Measurements from ENCODE around the gene GPA33. TPM values are rescaled to one million over a fixed set of nuclear protein-coding genes. Genes with fewer than 3 reads are reported as not detected.

Gene GPA33
- total RNA-seq, 4 donors from 2014 or later: not detected

- Histone ChIP-seq H3K9me3 (no peaks in the 10 kb centered on the region), H3K4me3 (no peak overlapping the region), H3K4me1 (peaks cover 0 to 6% (median 0%) of the 10 kb centered on the region in 4 donors), H3K27ac (no peak overlapping the region), H3K27me3 (no peaks in the 10 kb centered on the region), H3K36me3 (no peaks in the 10 kb centered on the region)
- no peak for DNase-seq (ENCODE audit: low spot score in 2 of 2)
- 79 to 80% methylated on average over 3 of the region's 3 CpGs for WGBS, 2 donors
- TF ChIP-seq EP300 (IDR thresholded peaks at IDR 0.05) (no peak), POLR2A (IDR thresholded peaks at IDR 0.05) (no peak), CTCF (IDR thresholded peaks at IDR 0.05) (no peak)
Observed at GRCh38 chr1:167067904-167068303, 22.3 kb downstream of the GPA33 start.

- Histone ChIP-seq H3K4me1 (peaks cover 0 to 6% (median 0%) of the 10 kb centered on the region in 4 donors), H3K27ac (no peak overlapping the region), H3K36me3 (no peaks in the 10 kb centered on the region), H3K27me3 (no peaks in the 10 kb centered on the region), H3K4me3 (peak overlapping the region in 1 of 4 donors; percentile 33), H3K9me3 (no peaks in the 10 kb centered on the region)
- TF ChIP-seq POLR2A (IDR thresholded peaks at IDR 0.05) (no peak), CTCF (IDR thresholded peaks at IDR 0.05) (peak; percentile 89 to 95 (median 92)), EP300 (IDR thresholded peaks at IDR 0.05) (no peak)
- DNase-seq (ENCODE audit: low spot score in 2 of 2): peak; percentile 30 to 69
- 6% methylated on average over 31 of the region's 31 CpGs for WGBS, 2 donors
Observed at GRCh38 chr1:167066333-167067122, 23.6 kb downstream of the GPA33 start.

GRCh38 chr1:167065471-167065870, 24.7 kb downstream of the GPA33 start:
- WGBS, 2 donors: 85 to 95% methylated on average over 4 to 8 of the region's 8 CpGs
- no peak for DNase-seq (ENCODE audit: low spot score in 2 of 2)
- TF ChIP-seq EP300 (IDR thresholded peaks at IDR 0.05) (no peak), POLR2A (IDR thresholded peaks at IDR 0.05) (no peak), CTCF (IDR thresholded peaks at IDR 0.05) (no peak)
- no peak overlapping the region for H3K4me3 ChIP-seq
- peaks cover 0 to 6% (median 0%) of the 10 kb centered on the region in 4 donors for H3K4me1 ChIP-seq
- no peaks in the 10 kb centered on the region for H3K27me3 ChIP-seq
- H3K36me3 ChIP-seq: no peaks in the 10 kb centered on the region
- H3K27ac ChIP-seq: no peak overlapping the region
- H3K9me3 ChIP-seq: no peaks in the 10 kb centered on the region

GRCh38 chr1:167064621-167065020, 25.6 kb downstream of the GPA33 start:
- peaks cover 0 to 6% of the 10 kb centered on the region in 2 donors for H3K27me3 ChIP-seq
- H3K27ac ChIP-seq: no peak overlapping the region
- DNase-seq (ENCODE audit: low spot score in 2 of 2): no peak
- no peaks in the 10 kb centered on the region for H3K9me3 ChIP-seq
- H3K36me3 ChIP-seq: no peaks in the 10 kb centered on the region
- peaks cover 0 to 6% (median 0%) of the 10 kb centered on the region in 4 donors for H3K4me1 ChIP-seq
- no peak for TF ChIP-seq EP300 (IDR thresholded peaks at IDR 0.05)
- TF ChIP-seq POLR2A (IDR thresholded peaks at IDR 0.05): no peak
- no peak for TF ChIP-seq CTCF (IDR thresholded peaks at IDR 0.05)
- 71 to 77% methylated on average over 9 of the region's 9 CpGs for WGBS, 2 donors
- H3K4me3 ChIP-seq: no peak overlapping the region

- H3K36me3 ChIP-seq: no peaks in the 10 kb centered on the region
- H3K4me1 ChIP-seq: peaks cover 0 to 9% (median 4%) of the 10 kb centered on the region in 4 donors
- H3K27me3 ChIP-seq: peaks cover 0 to 8% of the 10 kb centered on the region in 2 donors
- no peak overlapping the region for H3K27ac ChIP-seq
- no peak overlapping the region for H3K4me3 ChIP-seq
- no peaks in the 10 kb centered on the region for H3K9me3 ChIP-seq
- TF ChIP-seq POLR2A (IDR thresholded peaks at IDR 0.05) (no peak), EP300 (IDR thresholded peaks at IDR 0.05) (no peak), CTCF (IDR thresholded peaks at IDR 0.05) (no peak)
- no peak for DNase-seq (ENCODE audit: low spot score in 2 of 2)
- 87 to 91% methylated on average over 3 of the region's 3 CpGs for WGBS, 2 donors
Observed at GRCh38 chr1:167061073-167061464, 29.1 kb downstream of the GPA33 start.
